ENCODE measurements around the gene RANBP6.
A peak's percentile ranks its signal among the peaks of the same experiment; 100 is the strongest.

DNA sequence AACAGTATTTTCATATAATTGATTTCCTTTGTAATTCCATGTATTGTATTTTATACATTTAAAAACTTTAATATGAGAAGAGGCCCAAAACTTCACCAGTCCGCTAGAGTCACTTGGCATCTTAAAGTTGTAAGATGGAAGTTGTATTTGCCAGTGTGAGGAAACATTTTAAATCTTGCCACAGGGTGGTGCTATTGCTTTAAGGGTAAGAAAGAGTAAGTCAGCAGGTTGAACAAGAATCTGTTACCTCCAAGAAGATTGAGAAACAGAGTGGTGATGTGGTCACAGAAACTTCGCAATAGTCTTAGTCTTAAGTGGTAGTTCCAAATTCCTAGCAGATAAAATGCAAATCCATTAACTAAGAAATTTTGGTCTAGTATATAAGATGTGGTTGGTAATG is 39.8 kb upstream of the RANBP6 start:
- peak; percentile 29; the same call in 1 of the 2 replicates for TF ChIP-seq CTCF (IDR thresholded peaks at IDR 0.05)
- TF ChIP-seq ZFX (IDR thresholded peaks at IDR 0.05; ENCODE audit: borderline replicate concordance) = no peak
